NT2/D1 (cell line): ENCODE results near the gene MPRIP.

ENCODE experiments used
- YY1 ChIP-seq: IDR thresholded peaks from 2 replicates; pipeline ENCODE4 v1.6.1; 2011; ENCODE audit not compliant: insufficient read length, insufficient read depth
- ZNF274 ChIP-seq: IDR thresholded peaks from 2 replicates; pipeline ENCODE4 v1.6.1; 2011; ENCODE audit warnings: mild to moderate bottlenecking, low read depth, low read length

- TF ChIP-seq YY1 (no peak), ZNF274 (no peak)
Measured at GRCh38 chr17:17050346-17051345, 8.4 kb downstream of the MPRIP start.
